ENCODE measurements around the gene DYRK1A.

DYRK1A gene

GRCh38 chr21:37575580-37575979 lies 209.0 kb downstream of the DYRK1A start:
- DNase-seq, result no peak

All from NCI-H146 (cell line).